Measurements from ENCODE around the gene IGFBP6.

Gene IGFBP6

DNA sequence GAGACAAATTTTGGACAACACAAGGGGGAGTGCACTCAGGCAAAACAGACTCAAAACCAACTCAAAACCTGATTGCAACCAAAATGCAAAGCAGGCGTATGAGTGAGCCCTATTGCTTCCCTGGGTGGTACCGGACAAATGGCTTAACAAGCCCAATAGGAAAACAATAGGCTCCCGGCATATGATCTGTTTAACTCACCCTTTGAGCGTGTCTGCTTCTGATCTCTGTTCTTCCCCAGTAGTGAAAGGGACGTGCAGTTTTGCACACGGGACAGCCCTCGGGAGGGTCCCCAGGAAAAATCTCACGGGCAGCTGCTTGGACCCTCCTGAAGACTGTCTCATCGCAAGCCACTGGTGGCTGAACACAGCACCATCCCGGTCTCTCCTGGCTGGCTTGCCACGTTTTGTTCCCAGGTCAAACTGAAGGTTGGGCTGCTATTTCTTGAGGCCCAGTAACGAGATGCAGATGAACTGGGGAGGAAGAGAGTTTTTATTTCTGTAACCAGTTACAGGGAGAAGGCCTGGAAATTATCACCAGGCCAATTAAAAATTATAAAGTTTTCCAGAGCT, 15.8 kb downstream of the IGFBP6 start:
- H3K4me3 ChIP-seq (ENCODE audit: low read depth, low read length) = no peak overlapping the region
- TF ChIP-seq, protein P1, sequence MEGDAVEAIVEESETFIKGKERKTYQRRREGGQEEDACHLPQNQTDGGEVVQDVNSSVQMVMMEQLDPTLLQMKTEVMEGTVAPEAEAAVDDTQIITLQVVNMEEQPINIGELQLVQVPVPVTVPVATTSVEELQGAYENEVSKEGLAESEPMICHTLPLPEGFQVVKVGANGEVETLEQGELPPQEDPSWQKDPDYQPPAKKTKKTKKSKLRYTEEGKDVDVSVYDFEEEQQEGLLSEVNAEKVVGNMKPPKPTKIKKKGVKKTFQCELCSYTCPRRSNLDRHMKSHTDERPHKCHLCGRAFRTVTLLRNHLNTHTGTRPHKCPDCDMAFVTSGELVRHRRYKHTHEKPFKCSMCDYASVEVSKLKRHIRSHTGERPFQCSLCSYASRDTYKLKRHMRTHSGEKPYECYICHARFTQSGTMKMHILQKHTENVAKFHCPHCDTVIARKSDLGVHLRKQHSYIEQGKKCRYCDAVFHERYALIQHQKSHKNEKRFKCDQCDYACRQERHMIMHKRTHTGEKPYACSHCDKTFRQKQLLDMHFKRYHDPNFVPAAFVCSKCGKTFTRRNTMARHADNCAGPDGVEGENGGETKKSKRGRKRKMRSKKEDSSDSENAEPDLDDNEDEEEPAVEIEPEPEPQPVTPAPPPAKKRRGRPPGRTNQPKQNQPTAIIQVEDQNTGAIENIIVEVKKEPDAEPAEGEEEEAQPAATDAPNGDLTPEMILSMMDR (IDR thresholded peaks at IDR 0.05; ENCODE audit: low read depth, low read length) = no peak

DNA sequence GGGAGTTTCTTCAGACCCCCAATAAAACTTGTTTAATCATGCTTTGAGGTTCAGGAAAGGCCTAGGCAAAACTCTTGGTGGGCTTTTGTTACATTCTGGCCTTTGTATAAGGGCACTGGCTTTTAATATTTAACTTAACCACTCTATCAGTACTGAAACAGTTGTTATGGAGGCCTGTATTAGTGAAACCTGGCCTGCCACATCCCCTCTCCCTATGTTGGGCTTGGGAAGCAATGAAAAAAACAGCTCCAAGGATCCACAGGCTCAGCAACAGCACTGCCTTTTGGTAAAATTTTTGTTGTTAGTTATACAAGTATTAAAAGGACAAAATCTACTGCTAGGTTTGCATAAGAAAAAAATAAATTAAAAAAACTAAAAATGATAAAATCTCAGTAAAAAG, 16.5 kb downstream of the IGFBP6 start:
- TF ChIP-seq, protein P1 (IDR thresholded peaks at IDR 0.05; ENCODE audit: low read depth, low read length) = no peak

DNA sequence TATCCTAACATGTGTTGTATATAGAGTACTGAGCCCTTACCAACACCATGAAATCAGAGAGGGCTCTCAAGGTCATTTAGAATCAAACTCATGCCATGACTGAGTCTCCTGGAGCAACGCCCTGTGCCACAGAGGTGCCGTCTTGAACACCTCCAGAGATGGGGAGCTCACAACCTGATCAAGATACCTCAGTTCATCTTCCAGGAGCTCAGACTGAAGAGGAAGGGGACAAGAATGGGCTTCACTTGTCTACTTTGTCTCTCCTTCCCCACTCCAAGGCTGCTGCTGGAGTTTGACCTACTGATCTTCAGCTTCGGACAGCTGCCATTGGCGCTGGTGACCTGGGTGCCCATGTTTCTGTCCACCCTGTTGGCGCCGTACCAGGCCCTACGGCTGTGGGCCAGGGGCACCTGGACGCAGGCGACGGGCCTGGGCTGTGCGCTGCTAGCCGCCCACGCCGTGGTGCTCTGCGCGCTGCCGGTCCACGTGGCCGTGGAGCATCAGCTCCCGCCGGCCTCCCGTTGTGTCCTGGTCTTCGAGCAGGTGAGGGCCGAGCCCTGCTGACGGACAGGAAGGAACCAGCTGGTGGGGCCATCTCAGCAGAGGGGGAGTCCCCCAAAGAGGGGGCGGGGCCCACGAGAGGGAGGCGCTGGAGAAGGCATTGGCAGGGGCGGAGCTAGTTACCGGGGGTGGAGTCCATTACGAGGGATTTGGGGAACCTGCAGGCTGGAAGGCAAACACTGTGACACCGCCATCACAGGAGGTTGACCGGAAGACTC, 17.8 kb downstream of the IGFBP6 start:
- TF ChIP-seq, protein P1 (IDR thresholded peaks at IDR 0.05; ENCODE audit: low read depth, low read length) = no peak
- no peak overlapping the region for H3K4me3 ChIP-seq (ENCODE audit: low read depth, low read length)

More for the DNA sequence above, 16.5 kb downstream of the IGFBP6 start:
- no peak overlapping the region for H3K4me3 ChIP-seq (ENCODE audit: low read depth, low read length)

DNA sequence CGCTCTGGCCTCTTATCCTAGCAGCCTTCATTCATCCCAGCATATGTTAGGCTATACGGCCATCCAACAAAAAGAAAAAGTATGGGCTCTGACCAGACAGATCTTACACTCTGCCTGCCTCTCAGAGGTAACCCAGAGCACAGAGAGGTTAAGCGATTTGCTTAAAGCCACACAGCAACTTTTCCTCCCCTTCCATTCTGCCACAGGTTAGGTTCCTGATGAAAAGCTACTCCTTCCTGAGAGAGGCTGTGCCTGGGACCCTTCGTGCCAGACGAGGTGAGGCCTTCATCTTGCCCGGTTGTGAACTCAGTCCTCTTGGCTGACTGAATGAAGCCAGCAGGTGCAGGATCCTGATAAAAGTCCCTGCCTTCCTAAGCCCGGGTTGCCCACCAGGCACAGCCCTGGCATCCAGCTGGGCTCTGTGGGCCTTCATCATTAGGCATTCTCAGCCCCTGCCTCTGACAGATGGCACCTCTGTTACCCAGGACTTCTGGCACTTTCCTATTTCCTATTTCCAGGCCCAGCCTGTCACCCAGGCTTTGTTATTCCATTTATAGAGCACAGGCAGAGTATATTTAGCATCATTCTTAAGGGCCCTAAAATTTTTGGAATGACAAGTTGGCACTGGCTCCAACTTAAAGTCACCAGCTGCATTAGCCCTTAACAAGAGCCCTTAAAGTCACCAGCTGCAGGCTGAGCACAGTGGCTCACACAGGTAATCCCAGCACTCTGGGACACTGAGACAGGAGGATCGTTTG, 18.6 kb downstream of the IGFBP6 start:
- TF ChIP-seq, protein P1 (IDR thresholded peaks at IDR 0.05; ENCODE audit: low read depth, low read length) = no peak

DNA sequence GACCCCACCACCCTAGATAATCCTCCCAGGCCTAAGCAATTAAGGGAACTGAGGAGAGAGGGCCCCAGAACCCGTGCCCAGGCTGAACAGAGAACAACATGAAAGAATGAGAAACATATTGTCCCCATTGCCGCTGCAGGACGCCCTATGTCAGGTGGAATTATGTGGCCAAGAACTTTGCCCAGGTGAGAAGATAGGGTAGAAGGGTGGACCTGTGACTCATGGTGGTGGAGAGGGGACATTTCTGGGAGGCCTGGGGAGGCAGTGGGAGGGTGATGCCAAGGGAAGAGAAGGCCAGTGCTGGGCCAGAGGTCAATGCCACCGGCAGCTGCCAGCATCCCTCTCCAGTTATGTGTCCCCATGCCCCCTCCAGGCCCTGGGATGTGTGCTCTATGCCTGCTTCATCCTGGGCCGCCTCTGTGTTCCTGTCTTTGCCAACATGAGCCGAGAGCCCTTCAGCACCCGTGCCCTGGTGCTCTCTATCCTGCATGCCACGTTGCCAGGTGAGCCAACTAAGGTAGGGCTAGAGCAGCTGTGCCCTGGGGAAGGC, 21.4 kb downstream of the IGFBP6 start:
- no peak overlapping the region for H3K4me3 ChIP-seq (ENCODE audit: low read depth, low read length)
- TF ChIP-seq, protein P1 (IDR thresholded peaks at IDR 0.05; ENCODE audit: low read depth, low read length) = no peak

More for the DNA sequence above, 18.6 kb downstream of the IGFBP6 start:
- H3K4me3 ChIP-seq (ENCODE audit: low read depth, low read length) = no peak overlapping the region

DNA sequence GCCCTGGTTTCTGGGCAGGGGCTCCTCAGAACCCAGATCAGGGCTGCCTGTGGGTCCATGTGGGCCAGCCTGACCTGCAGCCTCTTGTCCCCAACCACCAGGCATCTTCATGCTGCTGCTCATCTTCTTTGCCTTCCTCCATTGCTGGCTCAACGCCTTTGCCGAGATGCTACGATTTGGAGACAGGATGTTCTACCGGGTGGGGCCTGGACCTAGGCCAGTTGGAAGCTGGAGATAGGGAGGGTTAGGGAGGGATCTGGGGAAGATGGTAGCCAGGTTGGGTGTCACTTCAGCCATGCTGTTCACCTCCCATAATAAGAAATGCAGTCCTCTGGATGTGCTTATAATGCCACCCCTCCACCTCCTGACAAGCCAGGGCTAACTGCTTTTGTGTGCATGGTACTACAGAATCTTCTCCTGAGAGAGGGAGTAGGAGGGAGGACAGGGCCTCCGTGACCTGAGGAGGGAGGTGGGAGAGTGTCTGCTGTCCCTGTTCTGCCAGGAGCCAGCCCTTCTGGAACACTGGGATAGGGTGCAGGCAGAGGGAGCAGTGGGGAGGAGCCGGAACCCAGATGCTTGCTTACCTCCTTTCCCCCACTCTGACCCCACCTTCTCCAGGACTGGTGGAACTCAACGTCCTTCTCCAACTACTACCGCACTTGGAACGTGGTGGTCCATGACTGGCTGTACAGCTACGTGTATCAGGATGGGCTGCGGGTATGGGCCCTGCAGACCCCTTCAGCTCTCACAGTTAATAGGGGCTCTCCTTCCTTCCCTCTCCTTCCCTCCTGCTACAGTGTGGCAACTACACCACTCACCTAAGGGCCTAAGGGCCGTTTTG, 23.4 kb downstream of the IGFBP6 start:
- no peak overlapping the region for H3K4me3 ChIP-seq (ENCODE audit: low read depth, low read length)
- TF ChIP-seq, protein P1 (IDR thresholded peaks at IDR 0.05; ENCODE audit: low read depth, low read length) = no peak

Data from WI38 (cell line).